Activated CD8-positive, alpha-beta memory T cell treated with anti-CD3 and anti-CD28 coated beads for 24 hours (primary cell): ENCODE results near the gene AP2B1.
"Not testable (repeated sequence)": the region's sequence is repeated elsewhere in the genome, so short reads cannot be mapped to it uniquely, and the experiment has no call there.

ENCODE experiments used
- DNase-seq: peaks from one replicate; pipeline ENCODE4 v3.0.0-alpha.2; 2020

The AP2B1 gene

DNA sequence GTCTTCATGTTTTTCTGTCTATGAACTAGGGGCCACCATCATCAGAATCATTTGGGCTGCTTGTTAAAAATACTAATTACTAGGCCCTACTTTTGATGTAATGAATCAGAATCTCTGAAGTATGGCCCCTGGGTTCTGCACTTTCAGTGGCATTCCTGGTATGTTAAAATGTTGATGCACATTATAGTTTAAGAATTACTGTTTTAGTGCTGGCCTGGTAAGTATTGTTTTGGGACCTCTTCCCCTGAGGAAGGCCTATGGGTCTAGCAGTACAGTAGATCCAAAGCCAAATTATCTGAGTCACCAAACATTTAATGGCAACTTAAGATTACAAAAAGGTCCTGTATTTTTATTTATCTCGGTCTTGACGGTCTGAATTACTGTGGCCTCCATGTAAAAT is 58.8 kb downstream of the AP2B1 start:
- DNase-seq = no peak

DNA sequence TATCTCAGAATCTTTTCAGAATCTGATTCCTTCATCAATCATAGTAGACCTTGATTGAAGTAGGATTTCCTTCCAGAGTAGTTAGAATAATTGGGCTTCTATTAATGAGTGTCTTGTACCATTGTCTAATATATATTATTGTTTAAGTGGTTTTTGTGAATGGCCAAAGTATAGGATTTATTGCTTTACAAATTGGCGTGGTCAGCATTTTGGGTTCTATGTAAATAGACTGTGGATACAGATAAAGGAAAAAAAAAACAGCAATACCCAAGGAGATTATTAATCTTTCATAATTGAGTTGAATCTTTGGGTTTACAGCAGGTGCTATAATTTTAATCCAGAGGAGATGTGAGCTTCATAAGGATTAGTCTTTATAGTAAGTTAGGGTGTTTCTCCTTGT is 64.3 kb downstream of the AP2B1 start:
- DNase-seq = no peak

DNA sequence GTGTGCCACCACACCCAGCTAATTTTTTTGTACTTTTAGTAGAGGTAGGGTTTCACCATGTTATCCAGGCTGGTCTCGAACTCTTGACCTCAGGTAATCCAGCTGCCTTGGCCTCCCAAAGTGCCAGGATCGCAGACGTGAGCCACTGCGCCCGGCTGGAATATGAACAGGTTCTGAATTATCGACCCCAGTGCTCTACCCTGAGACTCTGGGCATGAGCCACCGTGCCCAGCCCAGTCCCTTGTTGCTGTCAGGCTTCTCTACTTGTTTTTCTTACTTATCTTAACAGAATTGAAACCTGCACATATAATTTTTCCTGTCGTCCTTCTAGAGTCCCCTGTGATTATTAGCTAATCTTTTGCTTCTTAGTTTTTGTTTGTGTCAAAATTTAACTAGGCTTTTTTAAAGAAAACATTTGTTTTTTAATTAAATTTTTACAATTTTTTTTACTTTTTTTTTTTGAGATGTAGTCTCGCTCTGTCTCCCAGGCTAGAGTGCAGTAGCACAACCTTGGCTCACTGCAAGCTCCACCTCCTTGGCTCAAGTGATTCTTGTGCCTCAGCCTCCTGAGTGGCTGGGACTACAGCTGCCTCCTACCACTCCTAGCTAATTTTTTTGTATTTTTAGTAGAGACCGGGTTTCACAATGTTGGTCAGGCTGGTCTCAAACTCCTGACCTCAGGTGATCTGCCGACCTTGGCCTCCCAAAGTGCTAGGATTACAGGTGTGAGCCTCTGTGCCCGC is 66.7 kb downstream of the AP2B1 start:
- DNase-seq = no peak

DNA sequence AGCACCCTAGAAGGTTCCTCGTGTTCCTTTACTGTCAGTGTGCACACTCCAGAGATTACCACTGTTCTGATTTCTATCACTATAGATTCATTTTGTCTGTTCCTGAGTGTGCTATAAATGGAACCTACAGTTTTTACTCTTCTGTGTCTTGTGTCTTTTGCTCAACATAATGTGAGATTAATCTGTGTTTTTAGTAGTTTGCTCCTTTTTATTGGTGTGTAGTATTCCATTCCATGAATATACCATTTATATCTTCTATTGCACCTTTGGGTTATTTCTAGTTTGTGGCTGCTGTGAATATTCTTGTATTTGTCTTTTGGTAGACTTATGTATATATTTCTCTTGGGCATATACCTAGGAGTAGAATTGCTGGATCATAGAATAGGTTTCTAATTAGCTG is 68.2 kb downstream of the AP2B1 start:
- no peak for DNase-seq

DNA sequence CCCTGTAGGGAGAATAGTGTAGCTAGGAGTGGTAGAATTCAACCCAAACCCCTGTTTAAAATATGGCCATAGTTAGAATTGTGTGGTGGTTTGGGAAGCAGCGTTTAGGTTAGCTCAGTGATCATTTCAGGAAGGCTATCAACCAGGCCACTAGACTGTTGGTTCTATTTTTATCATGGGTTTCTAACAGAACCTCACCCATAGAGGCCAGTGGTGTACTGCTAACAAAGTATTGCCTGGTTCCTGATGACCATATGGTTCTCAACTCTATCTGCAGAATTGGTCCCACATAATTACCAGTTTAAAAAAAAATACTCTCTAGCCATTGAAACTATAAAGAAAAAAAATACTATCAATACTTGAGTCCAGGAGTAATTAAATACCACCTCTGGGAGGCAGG is 73.8 kb downstream of the AP2B1 start:
- no peak for DNase-seq

DNA sequence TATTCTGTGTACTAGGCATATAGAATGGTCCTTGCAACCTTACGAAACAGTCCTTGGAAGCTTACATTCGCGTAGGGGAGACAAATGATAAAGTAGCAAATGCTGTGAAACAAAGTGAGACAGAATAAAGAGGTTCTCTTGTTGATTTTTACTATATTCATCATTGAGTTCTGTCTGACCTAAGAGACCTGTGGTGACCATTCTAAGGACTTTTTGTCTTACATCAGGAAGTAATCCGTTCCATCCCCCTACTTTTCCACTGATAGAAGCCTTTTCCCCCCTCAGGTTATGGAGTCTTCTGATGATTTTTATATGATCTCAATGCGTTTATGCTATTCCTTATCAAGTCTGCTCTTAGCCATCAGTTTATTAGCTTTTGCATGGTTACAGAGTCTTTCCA is 77.6 kb downstream of the AP2B1 start:
- no peak for DNase-seq

DNA sequence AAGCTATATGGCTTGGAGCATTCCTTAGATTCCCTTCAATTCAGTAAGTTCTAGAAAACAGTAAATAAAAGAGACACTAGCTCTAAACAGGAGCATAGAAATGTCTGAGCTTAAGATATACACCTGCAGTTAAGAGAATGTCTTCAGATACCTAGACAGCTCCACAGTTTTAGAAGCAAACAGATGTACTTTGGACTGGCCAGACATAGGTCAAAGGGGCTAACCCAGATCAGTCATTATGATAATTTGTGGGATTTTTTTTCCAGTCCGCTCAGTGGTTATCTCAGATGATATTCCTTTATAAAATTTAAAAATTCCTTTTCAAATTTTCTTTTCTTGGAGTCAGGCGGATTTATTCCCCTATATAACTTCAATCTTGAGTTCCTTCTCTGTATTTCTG is 78.5 kb downstream of the AP2B1 start:
- DNase-seq = no peak

DNA sequence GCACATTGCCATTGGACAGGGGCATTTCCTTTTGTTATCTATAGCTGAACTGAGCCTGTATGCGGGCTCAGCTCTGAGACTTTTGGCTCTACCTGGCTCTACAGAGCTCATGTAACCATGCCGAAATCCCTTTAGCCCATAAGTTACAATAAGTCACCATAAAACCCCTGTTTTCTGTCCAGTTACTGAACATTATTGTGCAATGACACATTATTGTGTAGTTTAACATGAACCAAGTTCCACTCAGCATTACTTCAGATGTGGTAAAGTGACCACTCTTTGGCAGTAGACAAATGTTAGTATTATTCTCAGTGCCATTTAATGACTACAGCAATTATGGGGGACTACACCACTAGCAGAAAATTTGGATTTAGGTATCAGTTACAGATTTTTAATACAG is 78.9 kb downstream of the AP2B1 start:
- DNase-seq = no peak

DNA sequence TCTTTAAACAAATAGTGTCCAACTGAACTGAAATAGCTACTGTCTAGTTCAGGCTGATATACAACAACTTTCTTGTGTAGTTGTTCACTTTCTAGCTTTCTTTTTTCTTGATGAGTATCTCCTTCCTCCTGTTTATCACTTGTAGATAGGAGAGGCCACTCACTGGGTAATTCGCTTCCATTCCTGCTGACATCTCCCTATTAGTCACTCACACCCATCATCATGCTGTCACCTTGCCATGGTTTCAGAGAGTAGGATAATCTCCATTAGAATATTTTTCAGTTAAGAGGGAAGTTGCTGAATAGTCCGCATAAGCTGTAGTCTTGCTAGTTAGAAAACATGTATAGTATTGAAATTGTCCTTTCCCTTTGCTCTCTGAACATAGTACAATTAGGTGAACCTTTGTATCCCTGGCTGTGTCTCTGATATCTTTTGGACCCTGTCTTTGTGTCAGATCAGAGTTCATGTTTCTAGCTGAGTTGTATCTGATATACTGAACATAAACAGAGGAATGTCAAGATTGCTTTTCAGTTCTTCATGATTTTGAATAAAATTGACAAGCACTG is 79.9 kb downstream of the AP2B1 start:
- no peak for DNase-seq

DNA sequence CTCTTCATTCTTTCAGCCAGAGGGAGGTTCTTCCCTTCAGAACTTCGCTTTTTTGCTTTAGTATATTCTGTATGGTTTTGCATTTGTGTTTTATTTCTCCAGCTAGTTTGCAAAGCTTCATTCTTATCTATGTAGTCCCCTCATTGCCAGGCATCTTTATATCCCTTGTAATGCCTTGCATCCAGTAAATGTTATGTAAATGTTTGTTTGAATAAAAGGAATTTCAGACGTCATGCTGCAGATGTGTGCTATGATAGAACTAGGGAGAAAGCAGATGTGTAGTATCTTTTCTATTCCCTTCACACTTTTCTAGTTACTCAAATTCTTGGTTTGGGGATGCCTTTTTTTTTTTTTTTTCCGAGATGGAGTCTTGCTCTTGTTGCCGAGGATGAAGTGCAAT is 81.7 kb downstream of the AP2B1 start:
- DNase-seq = no peak

DNA sequence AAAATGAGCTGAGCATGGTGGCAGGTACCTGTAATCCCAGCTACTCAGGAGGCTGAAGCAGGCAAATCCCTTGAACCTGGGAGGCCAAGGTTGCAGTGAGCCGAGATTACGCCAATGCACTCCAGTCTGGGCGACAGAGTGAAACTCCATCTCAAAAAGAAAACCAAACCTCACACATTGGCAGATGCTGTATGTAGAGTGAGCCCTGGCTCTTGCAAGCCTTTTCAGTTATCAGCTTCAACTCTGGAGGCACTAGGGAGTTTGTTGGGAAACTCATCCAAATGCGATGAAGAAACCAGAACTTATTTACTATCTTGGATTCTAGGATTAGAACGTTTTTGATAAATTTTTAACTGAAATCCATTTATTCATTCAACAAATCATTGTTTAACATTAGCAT is 87.4 kb downstream of the AP2B1 start:
- no peak for DNase-seq

DNA sequence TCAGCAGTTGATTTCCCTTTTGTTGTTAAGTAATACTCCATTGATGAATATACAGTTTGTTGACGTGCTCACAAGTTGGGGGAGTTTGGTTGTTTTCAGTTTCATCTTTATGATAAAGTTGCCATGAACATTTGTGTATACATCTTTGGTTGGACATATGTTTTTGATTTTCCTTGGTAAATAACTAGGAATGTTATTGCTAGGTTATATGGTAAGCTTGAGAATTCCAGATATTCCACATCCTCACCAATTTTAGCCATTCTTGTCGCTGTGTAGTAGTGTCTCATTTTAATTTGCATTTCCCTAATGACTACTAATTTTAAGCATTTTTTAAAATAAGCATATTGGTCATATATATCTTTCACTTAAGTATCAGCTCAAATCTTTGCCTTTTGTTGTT is 89.3 kb downstream of the AP2B1 start:
- no peak for DNase-seq

DNA sequence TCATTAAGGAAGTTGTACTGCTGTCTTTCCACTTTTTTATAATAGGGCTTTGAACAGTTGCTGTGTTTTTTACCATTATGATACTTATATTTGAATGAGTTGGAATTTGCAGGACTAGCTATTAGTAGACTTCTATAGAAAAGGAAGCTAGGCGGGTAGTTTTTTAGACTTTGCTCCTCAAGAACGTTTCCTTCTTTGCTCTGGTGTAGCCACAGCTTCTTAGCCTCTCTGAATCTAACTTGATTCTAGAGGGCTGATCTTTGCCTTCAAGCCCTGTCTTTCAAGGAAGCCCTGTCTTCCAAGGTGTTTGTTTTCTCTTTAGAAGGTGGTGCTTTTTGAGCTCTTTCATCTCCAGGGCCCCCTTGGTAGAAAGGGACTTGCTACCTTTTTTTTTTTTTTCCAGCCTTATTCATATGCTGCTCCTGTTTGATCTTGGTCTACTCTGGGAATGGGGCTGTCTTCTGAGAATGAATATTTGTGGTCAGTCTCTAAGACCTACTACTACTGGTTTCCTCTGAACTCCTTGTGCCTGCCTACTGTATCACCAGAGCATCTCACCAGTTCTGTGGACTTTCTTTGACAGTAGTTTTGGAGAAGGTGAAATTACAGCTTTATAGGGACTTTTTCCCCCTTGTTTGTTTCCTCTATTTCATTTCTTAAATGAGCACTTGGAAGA is 92.0 kb downstream of the AP2B1 start:
- no peak for DNase-seq

DNA sequence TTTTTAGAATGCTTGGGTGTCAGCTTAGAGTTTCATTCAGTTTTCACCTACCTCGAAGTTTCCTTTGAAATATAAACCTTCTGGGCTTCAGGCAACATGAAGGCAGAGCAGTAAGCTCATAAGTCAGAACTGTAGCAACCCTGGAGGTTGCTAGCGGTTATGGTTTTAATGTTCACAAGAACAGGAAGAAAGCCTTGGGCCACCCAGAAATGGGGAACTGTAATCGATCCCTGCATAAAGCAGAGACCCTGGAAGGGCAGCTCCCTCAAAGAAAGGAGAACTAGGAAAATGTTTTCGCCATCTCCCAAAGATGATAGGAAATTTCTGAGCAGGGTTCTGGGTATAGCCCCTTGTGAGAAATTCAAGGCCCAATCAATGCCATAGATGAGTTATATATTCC is 96.5 kb downstream of the AP2B1 start:
- DNase-seq = no peak

DNA sequence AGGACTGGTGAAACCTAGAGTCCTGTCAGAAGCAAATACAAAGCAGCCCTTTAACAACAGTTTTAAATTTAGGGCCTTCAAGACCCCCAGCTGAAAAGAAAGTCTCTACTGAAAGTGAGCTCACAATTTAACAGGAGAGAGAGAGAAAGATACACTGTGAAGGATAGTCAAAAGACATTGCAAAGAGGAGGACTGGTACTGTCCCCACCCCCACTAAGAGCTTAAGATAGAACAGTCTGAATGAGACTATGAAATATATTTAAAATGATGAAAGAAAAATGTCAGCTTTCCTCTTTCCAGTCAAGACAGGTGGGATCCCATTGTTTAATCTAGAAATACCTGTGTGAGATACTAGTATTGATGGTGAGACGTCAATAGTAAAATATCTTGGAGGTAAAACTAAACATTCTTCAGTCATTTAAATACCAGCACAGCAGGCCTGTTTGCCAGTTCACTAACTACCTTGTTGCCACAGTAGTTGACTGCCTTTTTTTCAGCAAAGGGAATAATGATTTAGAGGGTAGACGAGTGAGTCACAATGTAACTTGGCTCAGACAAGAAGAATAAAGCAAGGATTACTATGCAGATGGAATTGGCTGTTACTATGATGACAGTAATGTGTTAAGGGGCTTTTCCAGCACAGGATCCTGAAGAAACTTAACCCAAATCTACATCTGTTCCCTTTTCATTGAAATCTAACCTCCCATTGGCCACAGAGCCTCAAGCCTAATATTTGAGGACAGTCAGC is 97.1 kb downstream of the AP2B1 start:
- DNase-seq = no peak

DNA sequence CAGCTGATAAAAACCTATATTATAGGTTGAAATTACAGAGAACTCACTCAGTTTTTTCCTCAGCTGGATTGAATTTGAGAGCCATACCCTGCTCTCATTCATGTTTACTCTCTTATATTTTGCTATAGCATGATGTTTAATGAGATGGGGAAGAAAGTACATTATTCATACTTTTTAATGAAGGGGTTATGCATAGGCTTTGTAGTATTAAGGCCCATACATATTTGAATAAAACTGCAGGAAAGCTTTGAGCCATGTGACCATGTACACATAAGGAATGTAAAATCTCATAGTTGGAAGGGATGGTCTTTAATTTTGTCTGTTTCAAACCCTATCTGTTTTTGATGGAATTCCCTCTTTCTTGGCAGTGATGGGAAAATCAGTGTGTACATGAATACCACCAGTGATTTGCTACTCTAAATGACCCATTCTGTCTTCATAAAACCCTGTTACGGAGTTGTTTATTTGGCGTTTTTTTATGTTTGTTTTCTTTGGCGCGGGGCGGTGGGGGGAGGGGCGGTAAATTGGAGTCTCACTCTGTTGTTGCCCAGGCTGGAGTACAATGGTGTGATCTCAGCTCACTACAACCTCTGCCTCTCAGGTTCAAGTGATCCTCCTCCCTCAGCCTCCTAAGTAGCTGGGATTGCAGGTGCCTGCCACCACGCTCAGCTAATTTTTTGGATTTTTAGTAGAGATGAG is 105.5 kb downstream of the AP2B1 start:
- no peak for DNase-seq

DNA sequence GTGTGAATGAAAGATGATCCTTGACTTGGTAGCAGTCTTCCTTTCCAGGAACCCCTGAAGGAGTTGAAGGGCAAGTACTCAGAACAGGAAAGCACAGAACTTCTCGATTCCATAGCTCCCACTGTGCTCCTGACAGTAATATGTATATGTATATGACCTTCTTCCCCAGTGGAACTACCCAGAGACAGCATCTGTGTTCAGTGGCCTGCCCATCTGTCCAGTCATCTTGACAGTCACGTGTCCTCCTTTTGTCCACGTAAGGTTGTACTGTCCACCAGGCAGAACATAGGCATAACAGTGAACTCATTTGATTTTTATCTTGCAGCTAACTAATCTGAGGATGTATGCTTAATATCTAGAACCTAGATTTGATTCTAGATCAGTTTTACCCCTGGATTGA is 106.5 kb downstream of the AP2B1 start:
- DNase-seq = no peak

DNA sequence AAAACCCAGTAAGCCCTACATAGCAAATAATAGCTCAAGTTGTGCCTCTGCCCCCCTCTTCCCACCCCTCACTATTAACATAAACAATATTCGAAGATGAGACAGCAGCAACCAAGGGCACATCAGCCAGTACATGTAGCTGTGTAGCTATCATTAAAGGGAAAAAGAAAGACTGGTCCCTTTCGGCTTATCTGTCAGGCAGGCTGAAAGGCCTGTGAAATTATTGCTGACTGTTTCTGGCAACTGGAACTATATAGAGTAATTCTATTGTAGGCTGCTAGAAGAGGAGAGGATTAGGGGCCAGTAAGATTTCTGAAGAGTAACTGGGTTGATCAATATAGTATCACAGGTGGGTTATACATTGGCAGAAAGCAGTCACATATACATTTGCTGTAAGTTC is 107.8 kb downstream of the AP2B1 start:
- no peak for DNase-seq

DNA sequence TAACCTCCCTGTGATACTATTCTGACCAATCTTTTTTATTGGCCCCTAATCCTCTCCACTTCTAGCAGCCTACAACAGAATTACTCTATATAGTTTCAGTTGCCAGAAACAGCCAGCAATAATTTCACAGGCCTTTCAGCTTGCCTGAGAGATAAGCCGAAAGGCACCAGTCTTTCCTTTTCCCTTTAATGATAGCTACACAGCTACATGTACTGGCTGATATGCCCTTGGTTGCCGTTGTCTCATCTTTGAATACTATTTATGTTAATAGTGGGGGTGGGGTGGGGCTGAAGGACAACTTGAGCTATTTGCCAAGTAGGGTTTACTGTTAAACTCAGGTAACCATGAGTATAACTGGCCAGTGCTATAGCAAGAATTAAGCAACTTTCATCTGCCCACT is 108.5 kb downstream of the AP2B1 start:
- DNase-seq = no peak

DNA sequence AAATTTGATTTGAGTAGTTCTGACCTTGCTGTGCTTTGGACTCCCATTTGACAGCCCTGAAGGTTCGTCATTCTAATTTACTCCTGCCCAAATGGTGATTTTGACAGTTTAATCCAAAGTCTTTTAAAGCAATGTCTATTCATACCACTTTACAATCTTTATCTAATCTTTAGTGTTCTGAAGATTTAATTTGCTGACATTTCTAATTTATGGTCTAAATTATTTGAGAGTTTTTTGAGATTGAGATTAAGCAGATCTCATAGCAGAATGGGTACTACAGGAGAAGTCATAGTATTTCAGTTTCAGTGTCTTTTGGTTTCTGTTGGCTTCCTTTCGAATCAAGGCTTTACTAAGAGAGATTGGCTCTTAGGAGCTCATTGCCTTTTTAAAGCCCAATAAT is 111.7 kb downstream of the AP2B1 start:
- no peak for DNase-seq

DNA sequence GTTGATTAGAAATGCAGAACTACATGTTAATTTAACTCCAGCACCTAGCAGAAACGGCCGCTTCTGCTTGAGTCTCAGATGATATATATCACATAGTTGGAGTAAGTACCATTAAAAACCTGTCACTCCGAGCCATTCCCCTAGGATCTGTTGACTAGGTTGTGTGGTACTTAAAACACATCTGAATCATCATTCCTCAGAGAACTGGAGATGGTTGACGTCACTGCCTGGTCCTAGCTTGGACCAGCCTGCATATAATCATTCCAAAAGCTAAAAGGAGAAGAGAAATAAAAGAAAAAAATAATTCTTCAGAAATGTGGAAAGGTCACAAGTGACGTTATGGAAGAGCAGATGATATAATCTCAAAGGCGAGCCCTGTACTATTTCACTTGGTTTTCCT is 113.0 kb downstream of the AP2B1 start:
- no peak for DNase-seq

DNA sequence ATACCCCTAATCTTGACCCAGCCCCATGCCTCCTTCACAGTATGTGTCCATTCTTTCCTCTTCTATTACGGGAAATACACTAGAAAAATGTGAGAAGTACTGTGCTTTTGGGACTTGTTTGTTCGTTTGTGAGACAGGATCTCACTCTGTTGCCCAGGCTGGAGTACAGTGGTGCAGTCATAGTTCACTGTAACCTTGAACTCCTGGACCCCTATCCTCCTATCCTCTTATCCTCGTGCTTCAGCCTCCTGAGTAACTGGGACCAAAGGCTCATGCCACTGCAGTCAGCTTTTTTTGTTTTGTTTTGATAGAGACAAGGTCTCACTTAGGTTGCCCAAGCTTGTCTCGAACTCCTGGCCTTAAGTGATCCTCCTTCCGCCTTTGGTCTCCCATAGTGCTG is 114.4 kb downstream of the AP2B1 start:
- no peak for DNase-seq

DNA sequence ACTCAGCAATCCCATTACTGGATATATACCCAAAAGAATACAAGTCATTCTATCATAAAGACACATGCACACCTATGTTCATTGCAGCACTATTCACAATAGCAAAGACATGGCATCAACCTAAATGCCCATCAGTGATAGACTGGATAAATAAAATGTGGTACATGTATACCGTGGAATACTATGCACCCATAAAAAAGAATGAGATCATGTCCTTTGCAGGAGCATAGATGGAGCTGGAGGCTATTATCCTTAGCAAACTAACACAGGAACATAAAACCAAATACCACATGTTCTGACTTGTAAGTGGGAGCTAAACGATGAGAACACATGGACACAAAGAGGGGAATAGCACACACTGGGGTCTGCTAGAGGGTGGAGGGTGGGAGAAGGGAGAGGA is 116.2 kb downstream of the AP2B1 start:
- not testable (repeated sequence) for DNase-seq
